ENCODE data around the gene LMTK2. TPM values are rescaled to one million over a fixed set of nuclear protein-coding genes. Genes with fewer than 3 reads are reported as not detected.

The LMTK2 gene
- polyA plus RNA-seq, 2 donors = 7.0 to 9.2 TPM

- WGBS, 2 donors = 89 to 93% methylated on average over 11 of the region's 11 CpGs
- H3K4me1 ChIP-seq (ENCODE audit: control insufficient read depth in 2 of 2, insufficient read depth in 2 of 2, low read length in 1 of 2) = no peaks in the 10 kb centered on the region
- no peaks in the 10 kb centered on the region for H3K9me3 ChIP-seq (ENCODE audit: control insufficient read depth in 2 of 2, insufficient read depth in 1 of 2, low read depth in 1 of 2, low read length in 1 of 2)
- H3K27me3 ChIP-seq (ENCODE audit: control insufficient read depth in 1 of 2, insufficient read depth in 2 of 2, low read length in 2 of 2) = no peaks in the 10 kb centered on the region
- no peak overlapping the region for H3K4me3 ChIP-seq (ENCODE audit: low read depth in 1 of 2, low read length in 2 of 2)
- no peak overlapping the region for H3K27ac ChIP-seq (ENCODE audit: low read depth in 2 of 2, low read length in 1 of 2)
- peaks cover 8 to 58% of the 10 kb centered on the region in 2 donors for H3K36me3 ChIP-seq (ENCODE audit: control insufficient read depth in 2 of 2, insufficient read depth in 2 of 2, low read length in 1 of 2)
Measured at GRCh38 chr7:98229441-98229840, 122.8 kb downstream of the LMTK2 start.

DNA sequence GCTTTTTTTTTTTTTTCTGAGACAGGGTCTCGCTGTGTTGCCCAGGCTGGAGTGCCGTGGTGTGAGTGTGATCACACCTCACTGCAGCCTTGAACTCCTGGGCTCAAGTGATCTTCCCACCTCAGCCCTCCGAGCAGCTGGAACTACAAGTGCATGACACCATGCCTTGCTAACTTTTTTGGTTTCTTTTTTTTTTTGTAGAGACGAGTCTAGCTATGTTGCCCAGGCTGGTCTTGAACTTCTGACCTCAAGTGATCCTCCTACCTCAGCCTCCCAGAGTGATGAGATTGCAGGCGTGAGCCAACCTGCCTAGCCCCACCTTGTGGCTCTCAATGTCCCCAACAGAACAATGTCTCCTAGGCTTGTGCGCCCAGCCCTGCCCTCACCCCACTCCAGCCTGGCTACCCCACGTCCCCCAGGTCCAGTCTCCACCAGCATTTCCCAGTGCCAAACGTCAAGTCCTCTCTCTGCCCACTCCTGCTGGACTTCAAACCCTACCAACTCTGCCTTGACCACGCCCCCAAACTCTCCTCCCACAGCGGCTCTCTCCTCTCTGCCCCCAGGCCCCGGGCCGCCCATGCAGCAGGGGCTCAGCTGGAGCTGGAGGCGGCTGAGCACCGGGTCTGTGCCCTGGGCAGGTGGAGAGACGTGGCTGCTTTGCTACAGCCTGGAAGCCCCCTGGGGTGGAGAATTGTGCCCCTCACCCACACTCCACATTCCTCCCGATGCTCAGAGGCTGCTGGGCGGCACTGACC lies 123.5 kb downstream of the LMTK2 start:
- Histone ChIP-seq H3K4me3 (ENCODE audit: low read depth in 1 of 2, low read length in 2 of 2) (no peak overlapping the region), H3K27me3 (ENCODE audit: control insufficient read depth in 1 of 2, insufficient read depth in 2 of 2, low read length in 2 of 2) (no peaks in the 10 kb centered on the region), H3K4me1 (ENCODE audit: control insufficient read depth in 2 of 2, insufficient read depth in 2 of 2, low read length in 1 of 2) (no peaks in the 10 kb centered on the region), H3K9me3 (ENCODE audit: control insufficient read depth in 2 of 2, insufficient read depth in 1 of 2, low read depth in 1 of 2, low read length in 1 of 2) (no peaks in the 10 kb centered on the region), H3K36me3 (ENCODE audit: control insufficient read depth in 2 of 2, insufficient read depth in 2 of 2, low read length in 1 of 2) (peaks cover 3 to 53% of the 10 kb centered on the region in 2 donors), H3K27ac (ENCODE audit: low read depth in 2 of 2, low read length in 1 of 2) (no peak overlapping the region)
- WGBS, 2 donors = 86 to 90% methylated on average over 17 of the region's 17 CpGs

- H3K27ac ChIP-seq (ENCODE audit: low read depth in 2 of 2, low read length in 1 of 2) = no peak overlapping the region
- no peaks in the 10 kb centered on the region for H3K27me3 ChIP-seq (ENCODE audit: control insufficient read depth in 1 of 2, insufficient read depth in 2 of 2, low read length in 2 of 2)
- 94 to 96% methylated on average over 29 to 30 of the region's 30 CpGs for WGBS, 2 donors
- no peaks in the 10 kb centered on the region for H3K4me1 ChIP-seq (ENCODE audit: control insufficient read depth in 2 of 2, insufficient read depth in 2 of 2, low read length in 1 of 2)
- H3K9me3 ChIP-seq (ENCODE audit: control insufficient read depth in 2 of 2, insufficient read depth in 1 of 2, low read depth in 1 of 2, low read length in 1 of 2) = no peaks in the 10 kb centered on the region
- H3K4me3 ChIP-seq (ENCODE audit: low read depth in 1 of 2, low read length in 2 of 2) = no peak overlapping the region
- H3K36me3 ChIP-seq (ENCODE audit: control insufficient read depth in 2 of 2, insufficient read depth in 2 of 2, low read length in 1 of 2) = peaks cover 3 to 52% of the 10 kb centered on the region in 2 donors
Measured at GRCh38 chr7:98230746-98231471, 124.2 kb downstream of the LMTK2 start.

DNA sequence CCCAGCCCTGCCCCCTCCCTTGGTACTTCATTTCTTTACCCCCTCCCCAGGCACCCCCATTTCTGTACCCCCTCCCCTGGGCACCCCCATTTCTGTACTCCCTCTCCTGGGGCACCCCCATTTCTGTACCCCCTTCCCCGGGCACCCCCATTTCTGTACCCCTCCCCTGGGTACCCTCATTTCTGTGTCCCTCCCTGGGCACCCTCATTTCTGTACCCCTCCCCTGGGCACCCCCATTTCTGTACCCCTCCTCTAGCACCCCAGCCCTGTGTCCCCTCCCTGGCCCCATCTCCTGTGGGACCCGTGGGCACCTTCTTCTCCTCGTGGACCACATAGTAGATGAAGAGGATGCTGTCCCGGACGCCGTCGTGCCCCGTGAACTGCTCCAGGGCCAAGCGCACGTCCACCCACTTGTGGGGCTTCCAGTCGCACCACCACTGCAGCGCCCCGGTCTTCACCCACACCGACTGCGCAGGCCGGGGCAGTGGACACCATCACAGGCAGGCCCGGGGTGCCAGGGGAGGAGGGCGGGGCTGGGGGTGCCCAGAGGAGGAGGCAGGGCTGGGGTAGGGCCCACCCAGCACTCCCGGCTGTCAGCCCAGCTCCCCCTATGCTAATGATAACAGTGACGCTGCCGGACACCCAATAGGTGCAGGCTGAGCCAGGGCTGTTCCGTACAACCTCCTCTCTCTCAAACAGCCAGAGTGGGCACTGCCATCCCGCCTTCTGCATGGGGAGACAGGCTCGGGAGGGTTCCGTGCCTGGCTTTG lies 125.0 kb downstream of the LMTK2 start:
- Histone ChIP-seq H3K27me3 (ENCODE audit: control insufficient read depth in 1 of 2, insufficient read depth in 2 of 2, low read length in 2 of 2) (no peaks in the 10 kb centered on the region), H3K9me3 (ENCODE audit: control insufficient read depth in 2 of 2, insufficient read depth in 1 of 2, low read depth in 1 of 2, low read length in 1 of 2) (no peaks in the 10 kb centered on the region), H3K36me3 (ENCODE audit: control insufficient read depth in 2 of 2, insufficient read depth in 2 of 2, low read length in 1 of 2) (peaks cover 3 to 50% of the 10 kb centered on the region in 2 donors), H3K27ac (ENCODE audit: low read depth in 2 of 2, low read length in 1 of 2) (no peak overlapping the region), H3K4me3 (ENCODE audit: low read depth in 1 of 2, low read length in 2 of 2) (no peak overlapping the region), H3K4me1 (ENCODE audit: control insufficient read depth in 2 of 2, insufficient read depth in 2 of 2, low read length in 1 of 2) (no peaks in the 10 kb centered on the region)
- 93% methylated on average over 23 to 25 of the region's 25 CpGs for WGBS, 2 donors

DNA sequence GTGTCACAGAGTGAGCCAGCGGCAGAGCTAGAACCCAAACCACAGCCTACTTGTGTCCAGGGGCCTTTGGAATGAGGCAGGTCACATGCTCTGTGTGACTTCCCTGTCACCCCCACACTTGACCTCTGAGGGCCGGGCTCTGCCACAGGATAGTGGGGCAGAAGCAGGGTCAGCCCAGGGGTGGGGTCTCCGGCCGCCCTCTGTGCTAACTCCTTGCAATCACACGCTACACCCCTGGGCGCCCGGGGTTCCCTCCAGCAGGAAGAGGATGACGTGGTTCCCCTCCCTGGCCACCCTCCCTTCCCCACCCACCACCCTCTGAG lies 125.6 kb downstream of the LMTK2 start:
- 91 to 93% methylated on average over 8 of the region's 8 CpGs for WGBS, 2 donors
- no peaks in the 10 kb centered on the region for H3K27me3 ChIP-seq (ENCODE audit: control insufficient read depth in 1 of 2, insufficient read depth in 2 of 2, low read length in 2 of 2)
- peaks cover 3 to 52% of the 10 kb centered on the region in 2 donors for H3K36me3 ChIP-seq (ENCODE audit: control insufficient read depth in 2 of 2, insufficient read depth in 2 of 2, low read length in 1 of 2)
- no peak overlapping the region for H3K4me3 ChIP-seq (ENCODE audit: low read depth in 1 of 2, low read length in 2 of 2)
- H3K27ac ChIP-seq (ENCODE audit: low read depth in 2 of 2, low read length in 1 of 2) = no peak overlapping the region
- H3K4me1 ChIP-seq (ENCODE audit: control insufficient read depth in 2 of 2, insufficient read depth in 2 of 2, low read length in 1 of 2) = no peaks in the 10 kb centered on the region
- H3K9me3 ChIP-seq (ENCODE audit: control insufficient read depth in 2 of 2, insufficient read depth in 1 of 2, low read depth in 1 of 2, low read length in 1 of 2) = no peaks in the 10 kb centered on the region

DNA sequence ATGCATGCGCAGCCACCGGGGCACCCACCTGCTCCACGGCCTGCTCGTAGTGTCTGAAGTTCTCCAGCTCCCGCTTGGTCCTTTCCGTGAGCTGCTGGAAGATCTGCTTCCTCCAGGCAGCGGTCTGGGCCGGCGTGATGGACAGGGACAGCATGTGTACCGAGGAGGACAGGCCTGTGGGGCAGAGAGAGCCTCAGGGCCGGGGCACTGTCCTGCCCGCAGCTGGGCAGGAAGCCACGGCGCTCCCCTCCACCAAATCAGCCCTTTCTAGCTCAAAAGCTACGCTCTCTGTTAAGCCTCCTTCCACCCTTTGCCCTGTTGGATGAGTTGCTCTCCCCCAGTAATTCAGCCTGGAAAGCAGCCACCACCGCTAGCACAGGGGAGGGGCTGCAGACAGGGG lies 126.1 kb downstream of the LMTK2 start:
- H3K27ac ChIP-seq (ENCODE audit: low read depth in 2 of 2, low read length in 1 of 2) = no peak overlapping the region
- peaks cover 2 to 53% of the 10 kb centered on the region in 2 donors for H3K36me3 ChIP-seq (ENCODE audit: control insufficient read depth in 2 of 2, insufficient read depth in 2 of 2, low read length in 1 of 2)
- no peaks in the 10 kb centered on the region for H3K27me3 ChIP-seq (ENCODE audit: control insufficient read depth in 1 of 2, insufficient read depth in 2 of 2, low read length in 2 of 2)
- no peaks in the 10 kb centered on the region for H3K4me1 ChIP-seq (ENCODE audit: control insufficient read depth in 2 of 2, insufficient read depth in 2 of 2, low read length in 1 of 2)
- WGBS, 2 donors = 90 to 92% methylated on average over 16 of the region's 16 CpGs
- no peaks in the 10 kb centered on the region for H3K9me3 ChIP-seq (ENCODE audit: control insufficient read depth in 2 of 2, insufficient read depth in 1 of 2, low read depth in 1 of 2, low read length in 1 of 2)
- no peak overlapping the region for H3K4me3 ChIP-seq (ENCODE audit: low read depth in 1 of 2, low read length in 2 of 2)

GRCh38 chr7:98233219-98234070 lies 126.8 kb downstream of the LMTK2 start:
- Histone ChIP-seq H3K27ac (ENCODE audit: low read depth in 2 of 2, low read length in 1 of 2) (no peak overlapping the region), H3K27me3 (ENCODE audit: control insufficient read depth in 1 of 2, insufficient read depth in 2 of 2, low read length in 2 of 2) (no peaks in the 10 kb centered on the region), H3K9me3 (ENCODE audit: control insufficient read depth in 2 of 2, insufficient read depth in 1 of 2, low read depth in 1 of 2, low read length in 1 of 2) (no peaks in the 10 kb centered on the region), H3K4me3 (ENCODE audit: low read depth in 1 of 2, low read length in 2 of 2) (no peak overlapping the region), H3K4me1 (ENCODE audit: control insufficient read depth in 2 of 2, insufficient read depth in 2 of 2, low read length in 1 of 2) (no peaks in the 10 kb centered on the region), H3K36me3 (ENCODE audit: control insufficient read depth in 2 of 2, insufficient read depth in 2 of 2, low read length in 1 of 2) (peaks cover 0 to 52% of the 10 kb centered on the region in 2 donors)
- 93 to 94% methylated on average over 32 of the region's 32 CpGs for WGBS, 2 donors

DNA sequence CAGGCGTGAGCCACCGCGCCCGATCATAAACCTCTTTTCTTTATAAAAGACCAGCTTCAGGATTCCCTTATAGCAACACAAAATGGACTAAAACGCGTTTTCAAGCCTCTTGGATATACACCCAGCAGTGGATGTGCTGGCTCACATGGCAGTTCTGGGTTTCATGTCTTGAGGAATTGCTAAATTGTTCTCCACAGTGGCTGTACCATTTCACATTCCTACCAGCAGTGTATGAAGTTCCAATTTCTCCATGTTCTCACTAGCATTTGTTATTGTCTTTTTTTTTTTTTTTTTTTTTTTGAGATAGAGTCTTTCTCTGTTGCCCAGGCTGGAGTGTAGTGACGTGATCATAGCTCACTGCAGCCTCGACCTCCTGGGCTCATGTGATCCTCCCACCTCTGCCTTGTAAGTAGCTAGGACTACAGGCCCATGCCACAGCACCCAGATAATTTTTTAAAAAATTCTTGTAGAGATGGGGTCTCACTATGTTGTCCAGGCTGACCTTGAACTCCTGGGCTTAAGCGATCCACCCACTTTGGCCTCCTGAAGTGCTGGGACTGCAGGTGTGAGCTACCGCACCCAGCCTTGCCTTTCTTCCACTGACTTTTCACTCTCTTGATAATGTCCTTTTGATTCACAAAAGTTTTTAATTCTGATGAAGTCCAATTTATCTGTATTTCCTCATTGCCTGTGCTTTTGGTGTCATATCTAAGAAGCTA lies 127.9 kb downstream of the LMTK2 start:
- WGBS, 2 donors = 94% methylated on average over 10 of the region's 10 CpGs
- Histone ChIP-seq H3K27me3 (ENCODE audit: control insufficient read depth in 1 of 2, insufficient read depth in 2 of 2, low read length in 2 of 2) (no peaks in the 10 kb centered on the region), H3K4me3 (ENCODE audit: low read depth in 1 of 2, low read length in 2 of 2) (no peak overlapping the region), H3K27ac (ENCODE audit: low read depth in 2 of 2, low read length in 1 of 2) (no peak overlapping the region), H3K4me1 (ENCODE audit: control insufficient read depth in 2 of 2, insufficient read depth in 2 of 2, low read length in 1 of 2) (no peaks in the 10 kb centered on the region), H3K36me3 (ENCODE audit: control insufficient read depth in 2 of 2, insufficient read depth in 2 of 2, low read length in 1 of 2) (peaks cover 0 to 44% of the 10 kb centered on the region in 2 donors), H3K9me3 (ENCODE audit: control insufficient read depth in 2 of 2, insufficient read depth in 1 of 2, low read depth in 1 of 2, low read length in 1 of 2) (no peaks in the 10 kb centered on the region)

All from esophagus (tissue), 2 donors.